B cell (primary cell): ENCODE results near the gene CAMK2B. TPM values are rescaled to one million over a fixed set of nuclear protein-coding genes. Genes with fewer than 3 reads are reported as not detected.

Source experiments
- ATAC-seq: fragments of 200-7000 bp; cut with Tn5 transposase; one replicate; pipeline ENCODE4 v1.10.0; 2021; ENCODE audit warnings: low read depth, mild to moderate bottlenecking, moderate number of reproducible peaks, moderate library complexity
- CTCF ChIA-PET: fragments of 350-600 bp; sonication (Branson Sonifier 250); formaldehyde crosslinking; loops from one replicate; lab custom pipeline; 2021; ENCODE audit warnings: antibody characterized with exemption, inconsistent platforms; lab: Charles Lee
- POLR2A ChIA-PET: fragments of 350-600 bp; sonication (Branson Sonifier 250); formaldehyde crosslinking; loops from one replicate; lab custom pipeline; 2021; ENCODE audit warnings: antibody characterized with exemption; lab: Charles Lee
- DNase-seq: peaks from one replicate; pipeline ENCODE4 v3.0.0; 2013
- H2AFZ ChIP-seq: 2 replicates; pipeline ENCODE4 v1.6.1; 2012; ENCODE audit warnings: mild to moderate bottlenecking, low read depth, low read length; ENCODE audit not compliant: insufficient read depth, poor library complexity, severe bottlenecking
- H3K27ac ChIP-seq, 2 donors: 1 replicate in 1 of 2; 2 replicates in 1 of 2; pipeline ENCODE4 v1.5.1; 2012 to 2013; ENCODE audit warnings: low read length in 2 of 2, mild to moderate bottlenecking in 2 of 2, moderate library complexity in 1 of 2
- H3K27me3 ChIP-seq, 4 experiments: fragments of 200-600 bp in 1 of 4; sonication (generic) in 1 of 4; replicated peaks in 1 of 4; 1 replicate in 2 of 4; 2 replicates in 2 of 4; pipeline versions ENCODE4 v1.6.1 to v1.7.0; 2013 to 2016; ENCODE audit warnings: low read length in 3 of 4, mild to moderate bottlenecking in 2 of 4, mixed read lengths in 1 of 4, moderate library complexity in 1 of 4; ENCODE audit not compliant: insufficient read depth in 4 of 4, control insufficient read depth in 3 of 4; ENCODE audit errors: control extremely low read depth in 1 of 4
- H3K36me3 ChIP-seq, 2 experiments: replicated peaks in 1 of 2; 1 replicate in 1 of 2; 2 replicates in 1 of 2; pipeline versions ENCODE4 v1.6.1 to v1.7.1; 2013; ENCODE audit warnings: low read length in 1 of 2; ENCODE audit not compliant: insufficient read depth in 2 of 2, control insufficient read depth in 1 of 2; ENCODE audit errors: control extremely low read depth in 1 of 2, extremely low read depth in 1 of 2
- H3K4me1 ChIP-seq, 2 donors: fragments of 200-600 bp in 1 of 2; sonication (generic) in 1 of 2; 1 replicate in 1 of 2; 2 replicates in 1 of 2; pipeline versions ENCODE4 v1.5.1 to v1.6.1; 2013 to 2017; ENCODE audit warnings: low read length in 2 of 2; ENCODE audit not compliant: control insufficient read depth in 2 of 2, insufficient read depth in 2 of 2
- H3K4me2 ChIP-seq: replicated peaks from 2 replicates; pipeline ENCODE3; 2012; ENCODE audit warnings: mild to moderate bottlenecking, low read depth, low read length; ENCODE audit not compliant: poor library complexity, severe bottlenecking
- H3K4me3 ChIP-seq, 5 experiments: fragments of 200-600 bp in 1 of 5; sonication (generic) in 1 of 5; 1 replicate in 3 of 5; 2 replicates in 2 of 5; pipeline versions ENCODE4 v1.5.1 to v1.7.0; 2011 to 2016; ENCODE audit warnings: low read length in 4 of 5, mild to moderate bottlenecking in 4 of 5, low read depth in 2 of 5, control low read depth in 1 of 5, moderate library complexity in 1 of 5; ENCODE audit not compliant: insufficient read depth in 1 of 5; ENCODE audit errors: control extremely low read depth in 1 of 5, extremely low read depth in 1 of 5
- H3K79me2 ChIP-seq: fragments of 200-600 bp; sonication (generic); one replicate; pipeline ENCODE4 v1.6.0; 2016; ENCODE audit warnings: low read length; ENCODE audit not compliant: control insufficient read depth, insufficient read depth
- H3K9ac ChIP-seq: fragments of 200-600 bp; sonication (generic); 2 replicates; pipeline ENCODE4 v1.6.1; 2017; ENCODE audit warnings: mild to moderate bottlenecking, low read length, moderate library complexity
- H3K9me3 ChIP-seq, 3 donors: one replicate each; pipeline versions ENCODE4 v1.6.1 to v1.7.1; 2013; ENCODE audit warnings: low read length in 2 of 3; ENCODE audit not compliant: control insufficient read depth in 2 of 3, insufficient read depth in 1 of 3; ENCODE audit errors: control extremely low read depth in 1 of 3
- H4K20me1 ChIP-seq: 2 replicates; pipeline ENCODE4 v1.6.0; 2012; ENCODE audit warnings: mild to moderate bottlenecking, low read length; ENCODE audit not compliant: insufficient read depth, control insufficient read depth, poor library complexity, severe bottlenecking
- H3K27ac Mint-ChIP-seq: one replicate; pipeline ENCODE4 v1.8.0; 2021; ENCODE audit warnings: mixed read lengths
- H3K27me3 Mint-ChIP-seq: one replicate; pipeline ENCODE4 v1.8.0; 2021; ENCODE audit warnings: mixed read lengths
- H3K4me1 Mint-ChIP-seq: one replicate; pipeline ENCODE4 v1.8.0; 2021; ENCODE audit warnings: mixed read lengths
- H3K4me3 Mint-ChIP-seq: one replicate; pipeline ENCODE4 v1.8.0; 2021; ENCODE audit warnings: mixed read lengths
- H3K9me3 Mint-ChIP-seq: one replicate; pipeline ENCODE4 v1.8.0; 2022; ENCODE audit warnings: mixed read lengths; ENCODE audit not compliant: insufficient read depth
- CTCF ChIP-seq: fragments of 200-600 bp; IDR thresholded peaks from one replicate; pipeline ENCODE4 v1.8.0; 2022; ENCODE audit warnings: antibody characterized with exemption, mild to moderate bottlenecking
- EZH2 ChIP-seq: IDR thresholded peaks from 2 replicates; pipeline ENCODE4 v1.6.1; 2012; ENCODE audit warnings: borderline replicate concordance, low read depth, mild to moderate bottlenecking, moderate library complexity, low read length; ENCODE audit not compliant: insufficient read depth, poor library complexity, severe bottlenecking
- WGBS: methylation state at CpG from one replicate; pipeline ENCODE4 v1.1.5; 2013; ENCODE audit warnings: missing lambda C conversion rate; ENCODE audit not compliant: insufficient coverage; 5-methylcytosine and 5-hydroxymethylcytosine counted together
- intact Hi-C: fragments of 100-400 bp; cut with micrococcal nuclease; formaldehyde crosslinking; loops from one replicate; pipeline ENCODE4 v1.10.0; 2022
- polyA plus RNA-seq: library from polyadenylated mRNA; depleted of rRNA; stranded (reverse); fragments of >200 nt; gene quantifications from 2 replicates; pipeline ENCODE4 v1.2.3, GENCODE V29; 2012
- total RNA-seq, 2 donors: library from RNA; stranded (reverse); fragments of 120-200 nt in 1 of 2; gene quantifications; 1 replicate in 1 of 2; 2 replicates in 1 of 2; pipeline versions ENCODE4 v1.2.3 to v1.2.4, GENCODE V29; 2013 to 2022

The CAMK2B gene
- total and polyA plus RNA-seq, 2 donors (not counting 1 experiment from before 2014, with no cell fraction given), result 0.42 TPM; not detected in 1

DNA sequence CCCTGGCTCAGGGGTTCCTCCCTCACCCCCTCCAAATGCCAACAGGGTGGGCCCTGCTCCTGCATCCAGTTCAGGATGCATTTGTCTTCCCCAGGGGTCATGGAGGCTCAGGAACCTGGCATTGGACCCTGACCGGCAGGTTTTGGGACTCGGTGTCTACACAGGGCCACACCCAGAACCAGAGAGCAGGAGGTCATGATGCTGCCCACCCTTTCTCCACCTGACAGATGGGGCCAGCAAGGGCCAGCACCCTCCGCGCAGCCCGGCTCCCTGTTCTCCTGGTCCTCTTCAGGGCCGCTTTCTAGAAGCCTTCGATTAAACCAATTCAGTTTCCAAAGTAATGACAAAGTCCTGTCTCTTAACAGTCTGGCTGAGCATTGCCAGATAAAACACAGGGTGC lies 50.2 kb downstream of the CAMK2B start:
- Histone ChIP-seq H3K4me1 (no peaks in the 10 kb centered on the region), H3K27ac (no peak overlapping the region), H2AFZ (no peak overlapping the region), H3K79me2 (no peaks in the 10 kb centered on the region), H3K9ac (no peak overlapping the region), H3K4me3 (no peak overlapping the region), H4K20me1 (no peaks in the 10 kb centered on the region), H3K9me3 (no peaks in the 10 kb centered on the region), H3K27me3 (peaks cover 0 to 2% (median 0%) of the 10 kb centered on the region in 4 experiments), H3K36me3 (no peaks in the 10 kb centered on the region), H3K4me2 (no peak overlapping the region)
- 96% methylated on average over 5 of the region's 7 CpGs for WGBS
- Mint-ChIP-seq H3K27ac (no peak overlapping the region), H3K4me1 (no peaks in the 10 kb centered on the region), H3K27me3 (peaks cover 7% of the 10 kb centered on the region), H3K9me3 (no peaks in the 10 kb centered on the region), H3K4me3 (no peak overlapping the region)
- ChIA-PET CTCF (no interaction called here), POLR2A (no interaction called here)
- intact Hi-C loops, result no loop called here
- DNase-seq (no peak), ATAC-seq (no peak)
- TF ChIP-seq EZH2 (no peak), CTCF (no peak)

DNA sequence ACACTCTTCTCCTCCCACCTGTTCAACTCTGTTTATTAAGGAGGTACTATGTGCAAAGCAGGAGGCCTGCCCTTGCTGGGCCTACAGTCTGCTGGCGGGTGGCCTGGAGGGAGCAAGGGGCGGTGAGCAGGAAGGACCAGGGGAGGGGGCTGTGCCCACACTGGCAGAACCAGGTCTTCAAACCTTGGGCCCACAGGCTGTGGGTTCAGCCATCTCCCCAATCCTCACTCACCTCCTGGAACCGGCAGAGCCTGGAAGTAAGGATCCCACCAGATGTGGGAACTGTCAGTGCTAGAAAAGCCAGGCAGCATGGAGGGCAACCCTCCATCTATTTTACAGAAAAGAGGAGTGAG lies 50.8 kb downstream of the CAMK2B start:
- Histone ChIP-seq H3K9me3 (no peaks in the 10 kb centered on the region), H2AFZ (no peak overlapping the region), H3K9ac (no peak overlapping the region), H3K4me1 (no peaks in the 10 kb centered on the region), H3K27ac (no peak overlapping the region), H3K27me3 (peaks cover 0 to 2% (median 0%) of the 10 kb centered on the region in 4 experiments), H3K79me2 (no peaks in the 10 kb centered on the region), H3K4me2 (no peak overlapping the region), H3K4me3 (no peak overlapping the region), H3K36me3 (no peaks in the 10 kb centered on the region), H4K20me1 (no peaks in the 10 kb centered on the region)
- CTCF ChIA-PET, result no interaction called here
- intact Hi-C loops, result no loop called here
- no peaks in the 10 kb centered on the region for H3K9me3 Mint-ChIP-seq
- ATAC-seq (no peak), DNase-seq (no peak)
- POLR2A ChIA-PET, result interaction anchor here (0.5 kb wide), 1 partner anchor 59 kb away, joined by 3 read pairs; no protein-coding TSS in a partner anchor
- no peak overlapping the region for H3K27ac Mint-ChIP-seq
- no peaks in the 10 kb centered on the region for H3K4me1 Mint-ChIP-seq
- H3K27me3 Mint-ChIP-seq, result peaks cover 7% of the 10 kb centered on the region
- H3K4me3 Mint-ChIP-seq, result no peak overlapping the region
- TF ChIP-seq EZH2 (no peak), CTCF (no peak)
- WGBS, result 93% methylated on average over 2 of the region's 3 CpGs
